ENCODE results near the gene GRM3.
"Not testable (repeated sequence)": the region's sequence is repeated elsewhere in the genome, so short reads cannot be mapped to it uniquely, and the experiment has no call there.

The GRM3 gene

GRCh38 chr7:86643561-86644281 lies at the start of gene GRM3:
TSS of gene GRM3 (plus strand) at chr7:86643909. CDS start at chr7:86765146, 121,237 bp downstream.
- no peak for DNase-seq
- TF ChIP-seq POLR2A (IDR thresholded peaks at IDR 0.05; ENCODE audit: low read length) (no peak), GATA1 (IDR thresholded peaks at IDR 0.05; ENCODE audit: low read depth, low read length) (no peak)

DNA sequence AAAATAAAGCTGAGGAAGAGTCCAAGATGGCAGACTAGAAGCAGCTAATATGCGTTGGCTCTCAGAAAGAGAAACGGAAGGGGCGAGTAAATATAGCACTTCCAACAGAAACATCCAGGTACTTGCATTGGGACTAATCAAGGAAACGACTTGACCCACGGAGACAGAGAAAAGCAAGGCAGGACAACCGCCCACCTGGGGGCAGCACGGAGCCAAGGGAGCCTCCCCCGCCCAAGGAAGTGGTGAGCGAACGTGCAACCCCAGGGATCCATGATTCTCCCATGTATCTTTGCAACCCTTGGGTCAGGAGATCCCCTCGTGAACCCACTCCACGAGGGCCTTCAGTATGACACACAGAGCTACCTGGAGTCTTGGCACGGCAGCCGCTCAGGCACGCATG lies 45.4 kb upstream of the GRM3 start:
- no peak for TF ChIP-seq POLR2A (IDR thresholded peaks at IDR 0.05; ENCODE audit: low read length)
- no peak for TF ChIP-seq GATA1 (IDR thresholded peaks at IDR 0.05; ENCODE audit: low read depth, low read length)
- peak in 1 of 2 experiments; percentile 5 for DNase-seq

- TF ChIP-seq POLR2A (IDR thresholded peaks at IDR 0.05; ENCODE audit: low read length) (no peak), GATA1 (IDR thresholded peaks at IDR 0.05; ENCODE audit: low read depth, low read length) (no peak)
- DNase-seq = no peak
Measured at GRCh38 chr7:86598721-86599120, 45.0 kb upstream of the GRM3 start.

DNA sequence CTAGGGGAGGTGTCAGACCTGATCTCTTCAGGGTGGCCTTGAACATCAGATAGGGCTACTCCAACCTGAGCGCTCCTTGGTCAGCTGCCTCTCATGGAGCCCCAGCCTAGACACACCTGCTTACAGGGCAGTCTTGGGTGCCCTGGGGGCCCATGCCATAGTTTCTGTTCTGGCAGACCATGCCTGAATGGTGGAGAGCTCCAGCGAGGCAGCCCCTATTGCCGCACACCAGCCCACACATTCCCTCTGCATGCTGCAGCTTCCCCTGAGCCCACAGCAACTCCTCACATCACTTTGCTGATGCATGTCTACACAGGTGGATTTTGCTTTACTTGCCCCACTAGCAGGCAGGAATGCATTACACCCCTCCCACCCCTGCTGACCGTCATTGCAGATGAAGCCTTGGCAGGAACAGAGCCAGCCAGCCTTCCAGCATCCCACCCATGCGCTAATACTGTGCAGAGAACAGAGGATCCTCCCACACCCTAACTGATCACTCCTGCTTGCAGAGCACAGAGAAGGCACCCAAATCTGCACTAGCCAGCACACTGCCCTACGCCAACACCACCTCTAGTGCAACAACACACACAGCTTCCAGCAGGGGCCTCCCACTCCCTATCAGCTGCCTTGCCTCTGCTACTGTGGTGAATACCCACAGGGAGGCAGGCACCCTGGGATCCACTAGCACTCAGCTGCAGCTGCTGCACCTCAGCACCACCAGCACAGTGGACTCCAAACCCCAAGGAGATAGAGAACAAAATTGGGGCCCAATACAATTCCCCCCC lies 43.0 kb upstream of the GRM3 start:
- TF ChIP-seq GATA1 (IDR thresholded peaks at IDR 0.05; ENCODE audit: low read depth, low read length) = no peak
- no peak for DNase-seq

- not testable (repeated sequence) for DNase-seq
Measured at GRCh38 chr7:86615711-86616110, 28.0 kb upstream of the GRM3 start.

- TF ChIP-seq POLR2A (IDR thresholded peaks at IDR 0.05; ENCODE audit: low read length) (no peak), GATA1 (IDR thresholded peaks at IDR 0.05; ENCODE audit: low read depth, low read length) (no peak)
- DNase-seq = no peak
Measured at GRCh38 chr7:86644282-86645224, 844 bp downstream of the GRM3 start.

- no peak for DNase-seq
- no peak for TF ChIP-seq POLR2A (IDR thresholded peaks at IDR 0.05; ENCODE audit: low read length)
- TF ChIP-seq GATA1 (IDR thresholded peaks at IDR 0.05; ENCODE audit: low read depth, low read length) = no peak
Measured at GRCh38 chr7:86645225-86645608, 1.5 kb downstream of the GRM3 start.

DNA sequence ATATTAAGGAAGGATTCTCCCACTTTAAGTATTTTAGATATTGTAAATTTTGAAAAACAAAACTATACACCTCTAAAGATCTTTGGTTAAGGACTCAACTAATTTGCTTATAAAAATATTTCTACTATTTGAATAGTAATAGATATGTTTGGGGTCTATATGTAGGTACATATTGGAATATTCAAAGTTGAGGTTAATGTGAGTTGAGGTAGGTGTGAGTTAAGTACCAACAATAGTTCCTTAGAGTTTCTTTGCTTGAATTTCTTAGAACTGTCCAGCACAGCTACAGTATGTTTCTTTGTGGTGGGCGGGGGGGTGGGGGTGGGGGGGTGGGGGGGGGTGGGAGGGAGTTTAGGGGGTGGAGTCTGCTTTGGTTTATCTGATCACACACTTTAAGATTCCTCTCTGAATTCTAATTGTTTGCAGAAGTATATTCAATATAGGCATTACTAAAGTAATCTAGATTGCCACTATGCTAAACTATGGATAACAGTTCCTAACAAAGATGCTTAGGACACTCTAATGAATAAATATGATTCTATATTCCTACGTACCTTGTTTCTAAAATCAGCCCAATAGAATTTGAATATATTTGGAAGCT lies 2.1 kb downstream of the GRM3 start:
- TF ChIP-seq GATA1 (IDR thresholded peaks at IDR 0.05; ENCODE audit: low read depth, low read length) (no peak), POLR2A (IDR thresholded peaks at IDR 0.05; ENCODE audit: low read length) (no peak)

DNA sequence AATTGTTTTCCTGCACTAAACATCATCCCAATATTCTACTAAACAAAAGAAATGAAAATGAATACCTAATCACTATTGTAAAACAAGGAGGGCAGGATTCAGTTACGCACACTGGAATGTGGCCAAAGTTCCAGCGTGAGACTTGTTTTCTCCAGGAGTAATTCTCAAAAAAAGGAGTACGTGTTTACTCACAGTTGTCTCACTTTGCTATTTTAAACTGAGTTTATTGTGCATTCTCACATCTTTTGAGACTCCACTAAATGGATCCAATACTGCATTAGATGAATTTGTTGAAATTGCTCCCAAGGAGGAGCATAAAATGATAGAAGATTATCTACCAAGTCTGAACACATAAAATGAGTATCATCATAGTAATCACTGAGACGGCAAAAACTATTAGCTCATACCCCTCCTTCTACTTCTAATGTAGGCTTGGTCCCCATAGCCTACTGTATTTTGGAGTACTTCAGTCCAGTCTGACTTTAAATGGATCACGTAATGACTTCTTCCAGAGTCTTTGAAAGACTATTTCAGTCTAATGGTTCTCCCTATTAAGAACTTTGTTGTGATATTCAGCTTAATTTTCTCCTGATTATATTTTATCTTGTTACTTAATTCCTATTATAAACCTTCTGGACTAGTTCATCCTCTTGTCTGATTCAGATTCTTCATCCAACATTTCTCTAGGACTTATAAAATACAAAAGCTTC lies 3.8 kb downstream of the GRM3 start:
- TF ChIP-seq POLR2A (IDR thresholded peaks at IDR 0.05; ENCODE audit: low read length) = no peak
- no peak for TF ChIP-seq GATA1 (IDR thresholded peaks at IDR 0.05; ENCODE audit: low read depth, low read length)
- DNase-seq = no peak

More for the DNA sequence above, 2.1 kb downstream of the GRM3 start:
- no peak for DNase-seq

GRCh38 chr7:86648169-86648568 lies 4.5 kb downstream of the GRM3 start:
- TF ChIP-seq GATA1 (IDR thresholded peaks at IDR 0.05; ENCODE audit: low read depth, low read length) (no peak), POLR2A (IDR thresholded peaks at IDR 0.05; ENCODE audit: low read length) (no peak)
- DNase-seq = no peak

DNA sequence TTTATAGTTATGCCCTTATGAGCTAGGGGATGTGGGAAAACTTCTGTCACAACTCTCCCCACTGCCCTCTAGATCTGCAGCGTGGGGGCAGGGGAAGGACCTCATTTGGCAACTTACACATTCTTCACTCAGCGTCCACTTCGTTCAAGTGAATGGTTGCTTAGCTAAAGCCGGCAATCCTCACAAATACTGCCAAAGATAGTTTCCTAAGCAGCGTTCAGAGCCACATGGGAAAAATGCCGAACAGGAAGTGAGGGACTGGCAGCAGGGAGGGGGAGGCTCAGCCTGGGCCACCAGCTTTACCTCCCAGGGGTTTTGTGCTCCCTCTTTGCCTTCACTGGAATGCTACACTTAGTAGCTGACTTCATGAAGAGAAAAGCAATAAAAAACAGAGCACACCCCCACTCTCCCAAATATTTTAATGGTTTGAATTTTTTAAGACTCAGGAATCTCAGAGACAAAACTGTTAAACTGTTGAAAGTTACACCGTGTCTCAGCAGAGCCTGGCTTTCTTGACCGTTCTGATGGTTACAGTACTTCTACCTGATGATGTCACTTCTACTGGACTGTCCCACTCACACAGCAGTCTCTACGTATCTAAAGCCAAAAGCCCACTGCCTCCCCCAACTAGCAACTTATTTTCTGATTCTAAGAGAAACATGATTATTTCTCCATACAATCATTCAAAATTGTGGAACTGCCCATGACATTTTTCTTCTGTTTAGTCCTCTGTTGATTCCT lies 10.4 kb downstream of the GRM3 start:
- TF ChIP-seq POLR2A (IDR thresholded peaks at IDR 0.05; ENCODE audit: low read length) = no peak
- no peak for TF ChIP-seq GATA1 (IDR thresholded peaks at IDR 0.05; ENCODE audit: low read depth, low read length)
- no peak for DNase-seq

DNA sequence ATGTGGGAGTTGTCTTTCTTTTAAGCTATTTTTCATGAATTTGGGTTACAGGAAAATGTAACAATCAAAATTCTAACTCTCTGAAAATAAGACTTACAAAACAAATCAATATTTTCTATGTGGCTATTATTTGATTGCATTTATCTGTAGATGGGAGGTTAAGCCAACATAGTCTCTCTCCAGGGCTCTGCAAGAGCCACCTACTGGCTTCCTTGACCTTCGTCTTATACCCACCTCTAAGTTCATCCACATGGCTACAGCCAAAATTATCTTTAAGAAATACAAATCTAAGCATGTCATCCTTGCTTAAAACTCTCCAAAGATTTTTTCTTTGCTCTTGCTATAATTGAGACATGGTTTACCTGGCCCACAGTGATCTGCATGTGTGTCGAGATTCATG lies 14.2 kb downstream of the GRM3 start:
- DNase-seq = no peak
- no peak for TF ChIP-seq POLR2A (IDR thresholded peaks at IDR 0.05; ENCODE audit: low read length)
- TF ChIP-seq GATA1 (IDR thresholded peaks at IDR 0.05; ENCODE audit: low read depth, low read length) = no peak
